ENCODE measurements around the gene SH3RF3.
A peak's percentile ranks its signal among the peaks of the same experiment; 100 is the strongest.

Gene SH3RF3

GRCh38 chr2:109435901-109436598 lies 307.0 kb downstream of the SH3RF3 start:
- no peaks in the 10 kb centered on the region for H3K4me1 ChIP-seq (ENCODE audit: insufficient read depth, poor library complexity, severe bottlenecking)
- ATAC-seq (ENCODE audit: low read depth) (no peak), DNase-seq (ENCODE audit: low spot score) (peak; percentile 21)
- no peak for TF ChIP-seq CTCF (IDR thresholded peaks at IDR 0.05; ENCODE audit: poor library complexity, severe bottlenecking)
- no peaks in the 10 kb centered on the region for H3K36me3 ChIP-seq (ENCODE audit: low read depth)
- H3K27ac ChIP-seq (ENCODE audit: poor library complexity, severe bottlenecking): no peak overlapping the region
- peaks cover under 1% of the 10 kb centered on the region for H3K9me3 ChIP-seq (ENCODE audit: severe bottlenecking)
- H3K27me3 ChIP-seq (ENCODE audit: insufficient read depth, poor library complexity, severe bottlenecking): no peaks in the 10 kb centered on the region
- no peak overlapping the region for H3K4me3 ChIP-seq (ENCODE audit: severe bottlenecking)

GRCh38 chr2:109436610-109437225 lies 307.7 kb downstream of the SH3RF3 start:
- no peaks in the 10 kb centered on the region for H3K4me1 ChIP-seq (ENCODE audit: insufficient read depth, poor library complexity, severe bottlenecking)
- no peak overlapping the region for H3K27ac ChIP-seq (ENCODE audit: poor library complexity, severe bottlenecking)
- no peak overlapping the region for H3K4me3 ChIP-seq (ENCODE audit: severe bottlenecking)
- H3K27me3 ChIP-seq (ENCODE audit: insufficient read depth, poor library complexity, severe bottlenecking): no peaks in the 10 kb centered on the region
- TF ChIP-seq CTCF (IDR thresholded peaks at IDR 0.05; ENCODE audit: poor library complexity, severe bottlenecking): no peak
- ATAC-seq (ENCODE audit: low read depth): no peak
- H3K36me3 ChIP-seq (ENCODE audit: low read depth): no peaks in the 10 kb centered on the region
- DNase-seq (ENCODE audit: low spot score): peak; percentile 51
- peaks cover 7% of the 10 kb centered on the region for H3K9me3 ChIP-seq (ENCODE audit: severe bottlenecking)

- no peak for TF ChIP-seq CTCF (IDR thresholded peaks at IDR 0.05; ENCODE audit: poor library complexity, severe bottlenecking)
- Histone ChIP-seq H3K27ac (ENCODE audit: poor library complexity, severe bottlenecking) (no peak overlapping the region), H3K4me3 (ENCODE audit: severe bottlenecking) (no peak overlapping the region), H3K36me3 (ENCODE audit: low read depth) (no peaks in the 10 kb centered on the region), H3K4me1 (ENCODE audit: insufficient read depth, poor library complexity, severe bottlenecking) (no peaks in the 10 kb centered on the region), H3K9me3 (ENCODE audit: severe bottlenecking) (peaks cover 7% of the 10 kb centered on the region), H3K27me3 (ENCODE audit: insufficient read depth, poor library complexity, severe bottlenecking) (no peaks in the 10 kb centered on the region)
- ATAC-seq (ENCODE audit: low read depth): no peak
- peak; percentile 9 for DNase-seq (ENCODE audit: low spot score)
These were observed 308.5 kb downstream of the SH3RF3 start for GRCh38 chr2:109437325-109438090.

GRCh38 chr2:109438146-109438545 lies 309.1 kb downstream of the SH3RF3 start:
- no peaks in the 10 kb centered on the region for H3K4me1 ChIP-seq (ENCODE audit: insufficient read depth, poor library complexity, severe bottlenecking)
- no peaks in the 10 kb centered on the region for H3K27me3 ChIP-seq (ENCODE audit: insufficient read depth, poor library complexity, severe bottlenecking)
- H3K27ac ChIP-seq (ENCODE audit: poor library complexity, severe bottlenecking): no peak overlapping the region
- H3K4me3 ChIP-seq (ENCODE audit: severe bottlenecking): no peak overlapping the region
- DNase-seq (ENCODE audit: low spot score) (peak; percentile 13), ATAC-seq (ENCODE audit: low read depth) (no peak)
- H3K9me3 ChIP-seq (ENCODE audit: severe bottlenecking): peaks cover 10% of the 10 kb centered on the region
- H3K36me3 ChIP-seq (ENCODE audit: low read depth): no peaks in the 10 kb centered on the region
- TF ChIP-seq CTCF (IDR thresholded peaks at IDR 0.05; ENCODE audit: poor library complexity, severe bottlenecking): no peak

Data from RWPE2 (cell line).